Mononuclear cell (primary cell): ENCODE results near the gene DPYSL5. TPM values are rescaled to one million over a fixed set of nuclear protein-coding genes. Genes with fewer than 3 reads are reported as not detected.
"Not testable (repeated sequence)": the region's sequence is repeated elsewhere in the genome, so short reads cannot be mapped to it uniquely, and the experiment has no call there.

Experiments used
- H3K27me3 ChIP-seq: 2 replicates; pipeline ENCODE4 v1.6.0; 2011; ENCODE audit warnings: low read length, control low read depth; ENCODE audit not compliant: insufficient read depth
- H3K4me1 ChIP-seq: 2 replicates; pipeline ENCODE4 v1.5.1; 2011; ENCODE audit warnings: mild to moderate bottlenecking, low read length, control low read depth; ENCODE audit not compliant: insufficient read depth
- H3K4me3 ChIP-seq: 2 replicates; pipeline ENCODE4 v1.5.1; 2011; ENCODE audit warnings: mild to moderate bottlenecking, low read length, moderate library complexity
- H3K9me3 ChIP-seq: 2 replicates; pipeline ENCODE4 v1.5.1; 2011; ENCODE audit warnings: low read depth, mild to moderate bottlenecking, control low read depth, low read length
- total RNA-seq: library from RNA; depleted of rRNA; stranded (reverse); fragments of >200 nt; gene quantifications from one replicate; pipeline ENCODE4 v1.2.3, GENCODE V29; 2012

The DPYSL5 gene
- total RNA-seq, 1 donor = not detected

DNA sequence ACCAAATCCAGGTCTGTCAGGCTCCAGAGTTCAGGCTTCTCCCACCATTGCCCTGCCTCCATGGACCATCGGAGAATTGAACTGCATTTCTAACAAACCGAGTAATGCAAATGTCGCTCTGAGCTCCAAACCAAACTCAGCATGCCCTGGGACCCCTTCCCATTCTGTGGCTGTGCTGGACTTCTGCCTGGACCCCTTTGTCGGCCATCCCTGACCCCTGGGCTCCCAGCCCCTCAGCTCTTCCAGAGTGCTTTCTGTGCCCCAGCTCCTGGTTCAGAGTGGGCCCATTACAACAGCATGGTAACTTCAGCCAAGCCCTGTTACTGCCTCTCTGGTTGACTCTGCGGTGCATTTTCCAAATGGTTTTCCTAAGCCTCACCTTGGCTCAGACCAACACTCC lies 67.4 kb downstream of the DPYSL5 start:
- Histone ChIP-seq H3K9me3 (no peaks in the 10 kb centered on the region), H3K27me3 (peaks cover 6% of the 10 kb centered on the region), H3K4me3 (no peak overlapping the region), H3K4me1 (no peaks in the 10 kb centered on the region)

DNA sequence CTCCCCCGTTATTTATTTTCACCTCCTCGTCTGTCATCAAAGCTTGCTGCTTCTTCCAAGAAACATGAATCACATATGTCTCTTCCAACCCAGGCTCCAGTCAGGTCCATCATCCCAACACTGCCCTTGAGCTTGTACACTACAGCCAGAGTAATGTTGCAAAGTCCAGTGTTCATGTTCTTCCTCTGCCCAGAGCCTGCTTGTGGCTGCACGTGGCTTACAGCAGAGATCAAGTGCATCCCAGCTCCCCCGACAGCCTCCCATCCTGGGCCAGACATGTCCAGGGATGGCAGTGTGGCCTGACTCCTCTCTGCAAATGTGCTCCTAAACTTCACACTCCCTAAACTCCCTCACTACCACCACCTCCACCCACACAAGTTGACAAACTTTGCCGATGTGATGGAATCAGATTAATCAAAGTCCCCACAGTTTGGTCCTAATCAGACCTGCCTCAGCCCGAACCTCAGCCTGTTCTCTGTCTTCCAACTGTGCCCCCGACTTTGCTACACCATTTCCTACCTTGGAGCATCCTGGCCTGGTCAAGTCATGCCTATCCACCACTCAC lies 68.3 kb downstream of the DPYSL5 start:
- Histone ChIP-seq H3K4me3 (no peak overlapping the region), H3K9me3 (no peaks in the 10 kb centered on the region), H3K4me1 (no peaks in the 10 kb centered on the region)

DNA sequence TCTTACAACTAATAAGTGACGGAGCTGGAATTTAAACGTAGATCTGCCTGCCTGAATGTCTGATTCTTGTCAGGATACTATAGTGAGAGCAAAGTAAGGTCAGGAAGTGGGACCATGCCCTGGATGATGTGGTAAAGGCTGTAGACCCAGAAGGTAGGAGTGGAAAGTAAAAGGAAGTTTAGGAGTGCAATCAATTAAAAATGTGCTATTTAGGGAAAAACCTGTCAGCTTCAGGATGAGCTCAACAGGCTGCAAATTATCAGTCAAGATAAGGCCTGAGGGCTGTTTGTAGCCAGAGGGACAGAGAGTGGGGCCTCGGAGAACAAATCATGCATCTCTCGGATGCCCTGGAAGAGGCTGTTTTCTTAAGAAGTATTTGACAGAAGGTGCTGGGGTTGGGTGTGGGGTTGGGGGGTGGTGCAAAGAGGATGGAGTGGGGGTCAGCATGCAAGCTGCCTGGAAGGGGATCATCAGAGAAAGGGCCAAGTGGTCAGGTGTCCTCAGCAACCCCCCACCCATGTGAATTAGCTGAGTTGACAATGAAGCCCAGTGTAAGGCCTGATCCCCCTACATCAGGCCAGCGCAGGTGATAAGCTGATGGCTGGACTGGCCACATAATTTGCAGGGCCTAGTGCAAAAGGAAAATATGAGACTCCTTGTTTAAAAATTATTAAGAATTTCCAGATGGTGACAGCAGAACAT lies 69.4 kb downstream of the DPYSL5 start:
- H3K4me3 ChIP-seq = no peak overlapping the region
- no peaks in the 10 kb centered on the region for H3K9me3 ChIP-seq
- no peaks in the 10 kb centered on the region for H3K4me1 ChIP-seq

More for the DNA sequence above, 68.3 kb downstream of the DPYSL5 start:
- H3K27me3 ChIP-seq = peaks cover 3% of the 10 kb centered on the region

DNA sequence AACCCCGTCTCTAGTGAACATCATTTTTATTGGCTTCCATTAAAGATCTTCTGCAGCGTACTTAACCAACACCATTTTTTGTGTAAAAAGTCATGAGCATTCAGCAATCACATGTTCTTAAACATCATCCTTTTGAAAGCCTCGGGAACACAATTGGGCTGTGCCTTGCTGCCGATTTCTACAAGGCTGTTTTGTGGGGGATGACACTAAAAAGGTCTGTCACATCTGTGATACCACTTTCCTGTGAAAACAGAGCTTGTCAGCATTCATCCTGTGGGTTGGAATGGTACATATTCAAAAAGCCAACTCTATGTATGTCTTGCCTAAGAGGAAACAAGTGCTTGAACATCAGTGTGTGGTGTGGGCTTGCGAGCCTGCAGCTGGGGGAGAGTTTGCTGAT lies 73.4 kb downstream of the DPYSL5 start:
- H3K4me1 ChIP-seq = peaks cover 6% of the 10 kb centered on the region
- H3K4me3 ChIP-seq = no peak overlapping the region
- peaks cover 3% of the 10 kb centered on the region for H3K27me3 ChIP-seq
- H3K9me3 ChIP-seq = no peaks in the 10 kb centered on the region

More for the DNA sequence above, 69.4 kb downstream of the DPYSL5 start:
- peaks cover 3% of the 10 kb centered on the region for H3K27me3 ChIP-seq

DNA sequence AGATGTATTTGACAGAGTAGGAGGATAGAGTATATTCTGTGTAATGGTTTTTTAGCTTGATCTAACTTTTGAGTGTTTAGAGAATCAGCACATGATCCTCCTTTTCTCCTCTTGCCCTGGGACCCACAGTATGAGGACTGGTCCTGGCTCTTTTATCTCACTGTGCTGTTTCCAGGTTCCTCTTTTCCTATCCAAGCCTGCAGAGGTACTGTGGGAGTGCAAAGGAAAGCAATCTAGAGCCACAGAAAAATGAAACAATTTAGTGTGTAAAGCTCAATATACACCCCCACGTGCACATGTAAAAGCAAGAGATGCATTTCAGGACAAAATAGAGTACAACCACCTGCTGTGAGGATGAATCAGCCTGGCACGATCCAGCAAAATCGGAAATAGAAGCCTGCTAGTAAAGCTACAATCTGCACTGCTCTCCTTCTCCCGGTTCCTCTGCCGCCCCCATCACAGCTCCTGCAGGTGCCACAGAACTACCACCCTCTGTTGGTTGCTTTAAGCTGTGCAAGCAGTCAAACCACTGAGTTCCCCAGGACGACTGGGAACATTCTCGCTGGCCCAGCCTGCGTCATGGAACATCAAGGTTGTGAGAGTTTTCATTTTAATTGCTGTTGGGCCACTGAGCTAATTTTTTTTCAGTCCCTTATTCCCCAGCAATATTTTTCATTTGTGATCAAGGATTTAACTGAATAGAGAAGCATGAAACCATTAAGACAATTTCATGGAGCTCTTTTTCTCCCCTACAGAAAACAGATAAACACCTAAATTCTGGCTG lies 74.7 kb downstream of the DPYSL5 start:
- Histone ChIP-seq H3K4me3 (no peak overlapping the region), H3K4me1 (peaks cover 6% of the 10 kb centered on the region), H3K9me3 (no peaks in the 10 kb centered on the region), H3K27me3 (peaks cover 3% of the 10 kb centered on the region)

DNA sequence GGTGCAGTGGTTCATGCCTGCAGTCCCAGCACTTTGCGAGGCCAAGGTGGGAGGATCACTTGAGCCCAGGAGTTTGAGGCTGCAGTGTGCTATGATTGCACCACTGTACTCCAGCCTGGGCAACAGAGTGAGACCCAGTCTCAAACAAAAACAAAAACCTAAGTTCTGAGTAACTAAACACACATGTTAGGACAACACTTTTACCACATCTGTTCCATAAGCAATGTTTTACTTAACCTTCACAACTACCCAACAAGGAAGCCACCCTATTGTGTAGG lies 75.2 kb downstream of the DPYSL5 start:
- not testable (repeated sequence) for H3K9me3 ChIP-seq, H3K27me3 ChIP-seq, H3K4me3 ChIP-seq, H3K4me1 ChIP-seq

DNA sequence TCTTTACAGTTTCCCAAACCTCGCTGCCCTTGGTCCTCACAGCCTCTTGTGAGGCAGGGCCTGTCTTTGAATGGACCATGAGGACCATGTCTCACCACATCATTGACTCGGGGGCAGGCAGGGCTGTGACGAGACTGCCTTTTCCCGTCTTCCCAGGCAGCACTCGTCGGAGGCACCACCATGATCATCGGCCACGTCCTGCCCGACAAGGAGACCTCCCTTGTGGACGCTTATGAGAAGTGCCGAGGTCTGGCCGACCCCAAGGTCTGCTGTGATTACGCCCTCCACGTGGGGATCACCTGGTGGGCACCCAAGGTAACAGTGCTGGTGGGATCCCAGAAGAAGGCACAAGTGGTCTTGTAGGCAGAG lies 76.8 kb downstream of the DPYSL5 start:
- Histone ChIP-seq H3K4me3 (no peak overlapping the region), H3K9me3 (no peaks in the 10 kb centered on the region), H3K27me3 (no peaks in the 10 kb centered on the region), H3K4me1 (peaks cover 6% of the 10 kb centered on the region)

DNA sequence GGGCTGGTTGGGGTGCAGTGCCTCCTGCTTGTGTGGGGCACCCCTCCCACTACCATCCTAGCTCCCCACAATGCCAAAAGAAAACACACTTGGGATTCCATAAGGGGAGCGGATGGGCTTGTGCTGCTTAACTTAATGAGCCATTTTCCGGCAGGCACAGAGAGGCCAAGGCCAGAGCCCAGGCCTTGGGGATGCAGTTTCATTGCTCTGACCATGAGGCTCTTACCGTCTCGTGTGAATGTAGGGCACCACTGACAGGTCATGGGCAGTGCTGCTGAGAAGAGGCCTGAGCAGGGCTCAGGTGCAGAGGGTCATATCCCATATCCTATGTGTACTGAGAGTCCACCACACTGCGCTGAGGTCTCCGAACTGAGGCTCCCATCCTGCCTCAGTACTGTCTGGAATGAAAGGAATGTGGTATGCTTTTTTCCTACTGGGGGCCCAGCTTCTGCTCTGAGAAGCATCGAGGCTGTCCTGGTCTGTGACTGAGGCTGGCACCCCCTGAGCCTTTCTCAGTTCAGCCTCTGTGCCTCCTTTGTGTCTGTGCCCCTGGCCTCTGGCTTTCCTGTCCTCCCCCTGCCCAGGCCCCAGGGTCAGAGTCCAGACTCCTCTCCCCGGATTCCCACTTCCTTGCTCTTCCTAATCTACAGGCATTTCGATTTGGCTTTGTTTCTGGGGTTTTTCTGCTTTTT lies 77.3 kb downstream of the DPYSL5 start:
- H3K4me1 ChIP-seq = peaks cover 6% of the 10 kb centered on the region
- no peaks in the 10 kb centered on the region for H3K9me3 ChIP-seq
- H3K4me3 ChIP-seq = no peak overlapping the region
- no peaks in the 10 kb centered on the region for H3K27me3 ChIP-seq

DNA sequence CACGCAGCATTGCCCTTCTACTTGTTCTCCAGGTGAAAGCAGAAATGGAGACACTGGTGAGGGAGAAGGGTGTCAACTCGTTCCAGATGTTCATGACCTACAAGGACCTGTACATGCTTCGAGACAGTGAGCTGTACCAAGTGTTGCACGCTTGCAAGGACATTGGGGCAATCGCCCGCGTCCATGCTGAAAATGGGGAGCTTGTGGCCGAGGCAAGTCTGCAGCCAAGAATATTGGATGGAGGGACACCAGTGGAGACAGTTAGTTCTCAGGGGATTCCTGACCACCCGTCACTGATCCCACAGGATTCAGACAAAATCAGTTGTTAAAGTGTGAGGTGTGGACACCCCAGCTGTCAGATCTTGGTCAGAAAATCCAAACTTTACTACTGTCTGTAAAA lies 79.3 kb downstream of the DPYSL5 start:
- H3K4me3 ChIP-seq = no peak overlapping the region
- no peaks in the 10 kb centered on the region for H3K9me3 ChIP-seq
- H3K4me1 ChIP-seq = peaks cover 6% of the 10 kb centered on the region
- H3K27me3 ChIP-seq = no peaks in the 10 kb centered on the region

DNA sequence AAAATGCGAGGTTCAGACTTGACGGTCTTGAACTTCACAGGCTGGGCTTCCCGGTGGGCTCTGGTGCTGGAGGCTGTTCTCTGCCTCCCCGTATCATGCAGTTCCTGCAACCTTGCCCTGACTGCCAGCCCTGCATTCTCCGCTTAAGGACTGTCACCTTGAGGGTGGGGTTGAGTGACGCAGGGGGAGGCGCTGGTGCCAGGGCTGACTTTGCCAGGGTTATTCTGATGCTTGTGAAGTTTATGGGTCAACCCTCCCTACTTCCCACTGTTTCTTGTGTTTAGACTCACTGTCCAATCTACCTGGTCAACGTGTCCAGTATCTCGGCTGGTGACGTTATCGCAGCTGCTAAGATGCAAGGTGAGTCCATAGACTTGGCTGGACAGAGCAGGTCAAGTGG lies 85.0 kb downstream of the DPYSL5 start:
- H3K27me3 ChIP-seq = no peaks in the 10 kb centered on the region
- no peak overlapping the region for H3K4me3 ChIP-seq
- H3K9me3 ChIP-seq = no peaks in the 10 kb centered on the region
- H3K4me1 ChIP-seq = no peaks in the 10 kb centered on the region

DNA sequence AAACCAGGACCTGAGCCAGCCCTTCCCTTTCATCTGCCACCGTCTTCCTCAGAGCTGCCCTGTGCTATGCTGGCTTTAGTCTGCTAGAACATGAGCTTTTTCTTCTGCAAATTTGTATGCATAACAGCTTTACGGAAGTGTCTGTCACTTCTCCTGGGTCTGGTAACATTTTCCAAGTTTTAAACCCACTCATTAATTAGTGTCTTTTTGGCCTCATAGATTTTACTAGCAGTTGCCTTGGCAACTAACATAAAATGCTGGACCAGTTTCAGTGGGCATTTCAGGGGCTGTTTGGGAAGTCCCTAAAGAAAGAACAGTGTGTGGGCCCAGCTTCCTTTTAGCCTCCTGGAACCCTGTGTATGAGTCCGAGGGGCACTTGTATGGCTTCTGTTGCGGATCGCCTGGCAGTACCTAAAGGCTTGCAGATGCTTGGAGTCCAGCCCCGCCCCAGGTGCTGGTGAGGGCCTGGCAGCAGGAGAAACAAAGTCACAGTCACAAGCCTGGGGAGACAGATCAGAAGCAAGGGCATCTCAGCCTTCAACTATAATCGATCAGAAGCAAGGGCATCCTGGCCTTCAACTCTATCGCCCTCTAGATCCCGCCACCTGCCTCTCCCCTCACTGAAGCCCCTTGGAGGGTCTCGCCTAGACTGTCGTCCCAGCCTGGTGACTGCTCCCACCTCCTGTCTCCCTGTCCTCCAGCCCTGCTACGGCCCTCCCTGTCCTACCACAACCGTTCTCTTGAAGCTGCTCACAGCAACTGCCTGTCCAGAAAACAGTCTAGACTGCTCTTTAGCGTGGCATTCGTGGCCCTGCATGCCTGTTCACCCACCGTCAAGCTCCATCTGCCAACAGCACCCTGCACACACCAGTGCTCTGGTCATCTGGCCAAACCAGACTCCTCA lies 85.8 kb downstream of the DPYSL5 start:
- no peak overlapping the region for H3K4me3 ChIP-seq
- H3K4me1 ChIP-seq = no peaks in the 10 kb centered on the region
- no peaks in the 10 kb centered on the region for H3K27me3 ChIP-seq
- no peaks in the 10 kb centered on the region for H3K9me3 ChIP-seq

DNA sequence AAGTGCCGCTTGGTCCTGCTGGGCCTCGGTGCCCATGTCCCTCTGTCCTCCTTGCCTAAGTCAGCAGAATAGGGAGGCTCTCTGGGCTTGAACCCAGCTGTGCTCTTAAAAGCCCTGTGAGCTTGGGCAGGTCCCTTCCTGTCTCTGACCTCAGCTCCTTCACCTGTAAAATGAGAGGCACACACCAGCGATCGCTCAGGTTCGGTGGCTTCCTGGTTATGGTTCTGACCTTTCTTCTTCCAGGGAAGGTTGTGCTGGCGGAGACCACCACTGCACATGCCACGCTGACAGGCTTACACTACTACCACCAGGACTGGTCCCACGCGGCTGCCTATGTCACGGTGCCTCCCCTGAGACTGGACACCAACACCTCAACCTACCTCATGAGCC lies 86.4 kb downstream of the DPYSL5 start:
- no peaks in the 10 kb centered on the region for H3K27me3 ChIP-seq
- no peaks in the 10 kb centered on the region for H3K9me3 ChIP-seq
- H3K4me1 ChIP-seq = no peaks in the 10 kb centered on the region
- H3K4me3 ChIP-seq = no peak overlapping the region

DNA sequence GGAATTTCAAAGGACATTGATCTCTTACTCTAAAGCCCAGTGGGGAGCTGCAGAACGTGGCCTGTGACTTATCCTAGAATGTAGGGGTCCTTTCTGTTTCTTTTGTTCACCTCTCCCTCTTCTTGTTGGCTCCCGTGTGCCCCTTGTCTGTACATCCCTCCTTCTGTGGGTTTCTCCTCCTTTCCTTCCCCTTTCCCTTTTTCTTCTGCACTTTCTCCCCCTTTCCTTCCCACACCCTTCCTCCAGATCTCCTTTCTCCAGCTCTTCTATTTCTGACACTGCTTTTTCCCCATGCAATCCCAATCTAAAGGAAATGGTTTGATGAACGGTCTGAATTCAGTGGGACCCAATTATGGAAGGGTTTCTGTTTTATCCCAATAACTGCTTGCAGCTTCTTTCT lies 87.1 kb downstream of the DPYSL5 start:
- Histone ChIP-seq H3K9me3 (no peaks in the 10 kb centered on the region), H3K4me1 (no peaks in the 10 kb centered on the region), H3K4me3 (no peak overlapping the region), H3K27me3 (no peaks in the 10 kb centered on the region)

DNA sequence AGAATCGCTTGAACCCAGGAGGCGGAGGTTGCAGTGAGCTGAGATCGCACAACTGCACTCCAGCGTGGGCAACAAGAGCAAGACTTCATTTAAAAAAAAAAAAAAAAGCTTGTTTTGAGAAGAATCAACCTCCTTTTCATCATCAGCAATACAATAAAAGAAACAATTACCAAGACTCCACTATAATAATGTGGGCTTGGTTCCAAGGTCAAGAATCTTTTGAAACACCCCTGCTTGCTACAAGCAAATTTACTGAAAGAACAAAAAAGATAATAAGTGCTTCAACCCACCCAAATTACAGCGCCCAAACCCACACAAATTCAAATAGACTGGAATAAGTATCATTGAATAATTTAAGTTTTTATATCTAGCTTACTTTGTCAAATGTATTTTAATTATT lies 88.9 kb downstream of the DPYSL5 start:
- H3K4me1 ChIP-seq = no peaks in the 10 kb centered on the region
- no peak overlapping the region for H3K4me3 ChIP-seq
- no peaks in the 10 kb centered on the region for H3K9me3 ChIP-seq

More for the DNA sequence above, 88.9 kb downstream of the DPYSL5 start:
- H3K27me3 ChIP-seq = no peaks in the 10 kb centered on the region
